SK-N-SH (cell line): ENCODE measurements around the gene ME3.

ENCODE experiments used
- CTCF ChIP-seq: fragments of 200-600 bp; sonication (generic); IDR thresholded peaks from 2 replicates; pipeline ENCODE4 v1.6.1; 2017; ENCODE audit warnings: antibody characterized with exemption, mild to moderate bottlenecking, moderate library complexity
- EP300 ChIP-seq, 2 experiments: IDR thresholded peaks; 2 replicates each; pipeline versions ENCODE4 v1.4.0 to v1.6.1; 2012; ENCODE audit warnings: borderline replicate concordance in 1 of 2, low read depth in 1 of 2, low read length in 1 of 2
- JUND ChIP-seq: IDR thresholded peaks from 2 replicates; pipeline ENCODE4 v1.4.0; 2012
- MAX ChIP-seq: IDR thresholded peaks from 2 replicates; pipeline ENCODE4 v1.4.0; 2012; ENCODE audit warnings: low read depth
- POLR2AphosphoS5 ChIP-seq: IDR thresholded peaks from 2 replicates; pipeline ENCODE4 v1.6.1; 2012; ENCODE audit warnings: low read depth, low read length
- RAD21 ChIP-seq: IDR thresholded peaks from 2 replicates; pipeline ENCODE4 v1.6.1; 2012; ENCODE audit warnings: mild to moderate bottlenecking, low read length
- REST ChIP-seq: IDR thresholded peaks from 2 replicates; pipeline ENCODE4 v1.6.1; 2012; ENCODE audit warnings: mild to moderate bottlenecking, low read depth, low read length, moderate library complexity
- RFX5 ChIP-seq: IDR thresholded peaks from 2 replicates; pipeline ENCODE4 v1.6.1; 2012; ENCODE audit warnings: mild to moderate bottlenecking, improper control_type of control experiment, low read length
- SMC3 ChIP-seq: IDR thresholded peaks from 2 replicates; pipeline ENCODE4 v1.6.1; 2012; ENCODE audit warnings: low read depth, low read length, improper control_type of control experiment
- TAF1 ChIP-seq: IDR thresholded peaks from 2 replicates; pipeline ENCODE4 v1.6.1; 2012; ENCODE audit warnings: low read depth, mild to moderate bottlenecking, low read length, moderate library complexity, borderline replicate concordance
- TEAD4 ChIP-seq: IDR thresholded peaks from 2 replicates; pipeline ENCODE4 v1.4.0; 2012; ENCODE audit warnings: mild to moderate bottlenecking, borderline replicate concordance; ENCODE audit not compliant: insufficient read depth
- YY1 ChIP-seq: IDR thresholded peaks from 2 replicates; pipeline ENCODE4 v1.4.0; 2012; ENCODE audit warnings: low read depth, mild to moderate bottlenecking

- TF ChIP-seq EP300 (IDR thresholded peaks at IDR 0.05; ENCODE audit: borderline replicate concordance in 1 of 2, low read depth in 1 of 2, low read length in 1 of 2) (no peak), CTCF (peak; percentile 52), REST (no peak), RAD21 (0 out of 2 replicates have a peak, but pooled peaks have one; percentile 16), TAF1 (no peak), MAX (no peak), JUND (no peak), TEAD4 (no peak), POLR2AphosphoS5 (no peak), YY1 (no peak), SMC3 (no peak), RFX5 (no peak)
Measured at GRCh38 chr11:86408845-86409244, 263.6 kb downstream of the ME3 start.
